ELR (cell line): ENCODE measurements around the gene EXOC6.
A peak's percentile ranks its signal among the peaks of the same experiment; 100 is the strongest.

Experiments used
- DNase-seq: peaks from one replicate; pipeline ENCODE4 v3.0.0-alpha.2; 2015; ENCODE audit warnings: low read depth

EXOC6 gene

DNA sequence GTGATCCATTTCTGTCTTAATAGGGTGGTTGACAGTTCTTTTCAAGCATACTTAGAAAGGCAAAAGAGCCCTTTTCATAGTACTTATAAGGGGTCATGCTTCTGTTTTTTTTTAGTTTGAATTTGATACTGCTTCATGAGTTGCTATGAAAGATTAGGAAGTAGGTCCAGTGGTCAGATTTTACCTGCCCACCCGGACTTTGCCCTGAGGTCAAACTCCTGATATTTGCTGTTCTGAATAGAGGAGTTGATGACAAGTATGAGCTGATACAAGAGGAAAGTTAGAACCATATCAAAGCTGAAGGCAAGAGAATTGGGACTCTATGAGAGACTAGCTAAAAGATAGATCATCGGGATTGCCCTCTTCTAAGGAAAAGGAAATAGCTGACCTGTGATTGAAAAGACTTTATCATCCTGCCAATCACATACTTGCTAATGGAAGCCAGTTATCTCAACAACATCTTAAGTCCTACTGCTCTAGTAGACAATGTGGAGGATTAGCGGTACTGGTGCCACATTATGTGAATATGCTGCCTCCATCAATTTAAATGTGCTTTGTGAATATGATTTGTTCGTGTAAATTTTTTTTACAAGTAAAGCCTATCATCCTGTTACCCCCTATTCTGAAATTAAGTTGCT is 174.8 kb downstream of the EXOC6 start:
- no peak for DNase-seq

GRCh38 chr10:93026072-93026471 is 177.8 kb downstream of the EXOC6 start:
- DNase-seq: no peak

DNA sequence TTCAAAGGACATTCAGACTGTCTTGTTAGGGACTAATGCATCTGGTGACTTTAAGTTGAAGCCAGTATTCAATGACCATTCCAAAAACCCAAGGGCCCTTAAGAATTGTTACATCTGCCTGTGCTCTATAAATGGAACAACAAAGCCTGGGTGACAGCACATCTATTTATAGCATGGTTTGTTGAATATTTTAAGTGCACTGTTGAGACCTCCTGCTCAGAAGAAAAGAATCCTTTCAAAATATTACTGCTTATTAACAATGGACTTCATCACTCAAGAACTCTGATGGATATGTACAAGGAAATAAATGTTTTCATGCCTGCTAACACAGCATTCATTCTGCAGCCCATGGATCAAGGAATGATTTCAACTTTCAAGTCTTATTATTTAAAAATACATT is 179.2 kb downstream of the EXOC6 start:
- no peak for DNase-seq

GRCh38 chr10:93028883-93029282 is 180.6 kb downstream of the EXOC6 start:
- peak; percentile 77 for DNase-seq

GRCh38 chr10:93030409-93030808 is 182.1 kb downstream of the EXOC6 start:
- DNase-seq: peak; percentile 82

DNA sequence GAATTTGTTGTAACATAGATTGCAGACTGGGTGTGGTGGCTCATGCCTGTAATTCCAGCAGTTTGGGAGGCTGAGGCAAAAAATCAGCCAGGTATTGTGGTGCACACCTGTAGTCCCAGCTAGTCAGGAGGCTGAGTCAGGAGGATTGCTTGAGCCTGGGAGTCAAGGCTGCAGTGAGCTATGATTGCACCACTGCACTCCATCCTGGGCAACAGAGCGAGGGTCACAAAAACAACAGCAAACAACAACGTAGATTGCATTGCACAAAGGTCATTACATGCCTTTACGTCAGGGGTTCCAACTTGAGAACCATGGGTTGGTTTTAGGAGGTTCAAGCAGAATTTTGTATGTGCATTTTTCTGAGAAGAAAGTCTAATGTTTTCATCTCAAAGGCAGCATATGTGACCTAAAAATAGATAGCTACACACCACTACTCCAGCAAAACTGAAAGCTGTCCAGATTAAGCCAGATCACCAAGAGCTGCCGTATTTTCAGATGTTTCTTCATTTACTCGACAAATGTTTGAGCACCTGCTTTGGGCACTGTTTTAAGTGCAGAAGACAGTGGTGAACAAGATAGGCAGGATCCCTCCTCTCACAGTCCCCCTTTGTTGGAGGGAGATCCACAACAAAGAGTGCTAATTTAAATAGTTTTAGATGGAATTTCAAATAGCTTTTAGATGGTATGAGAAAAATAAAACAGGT is 183.9 kb downstream of the EXOC6 start:
- DNase-seq: no peak

- DNase-seq: no peak
These were observed 184.5 kb downstream of the EXOC6 start for GRCh38 chr10:93032809-93033137.

GRCh38 chr10:93034426-93034825 is 186.1 kb downstream of the EXOC6 start:
- no peak for DNase-seq

- no peak for DNase-seq
These were observed 190.8 kb downstream of the EXOC6 start for GRCh38 chr10:93039110-93039509.

DNA sequence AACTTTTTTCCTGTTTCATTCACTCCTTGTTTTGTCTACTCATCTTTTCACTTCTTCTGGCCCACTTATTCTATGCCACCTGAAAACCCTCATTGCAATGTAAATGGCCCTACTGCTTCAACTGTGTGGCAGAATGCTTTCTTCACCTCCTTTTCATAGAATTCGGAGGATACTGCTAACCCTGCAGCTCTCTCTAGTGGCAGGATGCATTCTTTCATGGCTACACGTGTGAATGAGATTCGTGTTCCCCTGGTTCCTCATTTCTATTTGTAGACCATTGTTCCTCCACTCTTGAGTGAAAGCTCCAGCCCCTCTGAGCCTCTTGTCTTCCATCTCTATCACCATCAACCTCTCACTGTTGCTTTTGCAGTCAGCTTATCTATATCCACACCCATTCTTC is 191.4 kb downstream of the EXOC6 start:
- peak; percentile 60 for DNase-seq

DNA sequence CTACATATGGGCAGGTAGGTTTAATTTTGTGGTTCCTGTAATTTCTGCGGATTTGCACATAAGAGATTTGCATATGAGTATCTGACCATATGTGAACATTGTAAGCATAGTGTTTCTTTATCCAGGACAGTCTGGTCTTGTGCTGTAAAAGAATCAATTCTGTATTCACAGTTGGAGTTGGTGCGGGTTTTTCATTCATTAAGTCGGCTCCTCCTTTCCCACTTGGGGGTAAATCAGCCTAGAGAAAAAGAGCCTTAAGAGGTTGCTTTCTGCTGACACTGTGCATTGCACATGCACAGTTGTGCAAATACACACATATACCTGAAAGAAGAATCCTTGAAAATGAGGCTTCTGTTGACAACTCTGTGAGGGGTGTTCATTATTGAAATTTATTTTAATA is 206.2 kb downstream of the EXOC6 start:
- DNase-seq: no peak

DNA sequence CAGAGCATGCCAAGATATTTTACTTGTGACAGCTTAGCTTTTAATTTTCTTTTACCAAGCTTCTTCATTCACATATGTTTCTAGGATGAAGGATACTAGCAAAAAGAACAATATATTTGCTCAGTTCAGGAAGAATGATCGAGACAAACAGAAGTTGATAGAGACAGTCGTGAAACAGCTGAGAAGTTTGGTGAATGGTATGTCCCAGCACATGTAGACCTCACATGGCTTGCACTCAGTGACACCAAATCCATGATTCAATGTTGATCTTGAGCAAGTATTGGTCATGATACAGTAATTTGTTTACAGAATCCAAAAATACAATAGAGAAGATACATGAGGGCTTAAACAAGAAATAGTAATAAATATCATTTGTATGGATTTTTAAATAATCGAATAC is 209.8 kb downstream of the EXOC6 start:
- DNase-seq: peak; percentile 33

DNA sequence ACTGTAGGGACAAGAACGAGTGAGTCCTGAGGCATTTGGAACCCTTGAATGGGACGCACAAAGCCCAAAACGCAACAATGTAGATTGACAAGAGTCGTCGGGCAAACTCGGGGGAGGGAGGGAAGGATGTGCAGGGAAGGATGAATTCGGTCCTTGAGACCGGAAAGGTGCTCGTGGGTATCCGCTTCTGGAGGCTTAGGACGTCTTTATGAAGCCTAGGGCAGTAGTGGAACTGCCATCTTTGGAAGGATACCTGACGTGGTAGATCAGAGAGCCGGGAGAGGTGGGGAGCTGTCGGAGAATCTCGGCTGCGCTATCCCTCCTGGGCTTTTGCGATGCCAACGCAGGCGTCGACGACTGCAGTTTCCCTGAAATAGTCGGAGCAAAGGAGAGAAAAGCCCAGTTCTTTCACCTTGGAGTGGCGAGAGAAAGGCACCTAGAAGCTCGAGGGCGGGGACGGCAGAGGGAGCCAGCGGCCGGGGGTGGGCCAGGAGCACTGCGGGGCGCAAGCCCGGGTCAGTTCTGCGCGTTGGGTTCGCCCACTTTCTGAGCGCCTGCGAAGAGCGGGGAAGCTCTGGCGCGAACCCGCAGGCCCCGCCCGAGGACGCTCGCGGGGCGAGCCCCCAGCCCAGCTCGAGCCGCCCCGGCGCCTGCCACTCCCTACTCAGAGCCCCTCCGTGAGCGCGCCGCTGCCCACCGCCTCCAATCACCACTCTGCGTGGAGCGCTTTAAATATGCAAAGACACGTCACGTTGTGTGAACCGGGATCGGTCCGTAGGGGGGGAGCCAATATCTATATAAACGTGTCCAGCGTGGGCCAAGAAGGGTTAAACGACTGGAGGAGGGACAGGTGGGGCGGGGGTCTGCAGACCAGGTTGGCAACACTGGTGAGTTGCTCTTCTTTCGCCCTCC is 211.9 kb downstream of the EXOC6 start, which contains the start of gene CYP26C1:
TSS of gene CYP26C1 (plus strand) at position 824 of the 912 bp plus-strand sequence. CDS start 466 bp downstream, outside the sequence.
- no peak for DNase-seq

DNA sequence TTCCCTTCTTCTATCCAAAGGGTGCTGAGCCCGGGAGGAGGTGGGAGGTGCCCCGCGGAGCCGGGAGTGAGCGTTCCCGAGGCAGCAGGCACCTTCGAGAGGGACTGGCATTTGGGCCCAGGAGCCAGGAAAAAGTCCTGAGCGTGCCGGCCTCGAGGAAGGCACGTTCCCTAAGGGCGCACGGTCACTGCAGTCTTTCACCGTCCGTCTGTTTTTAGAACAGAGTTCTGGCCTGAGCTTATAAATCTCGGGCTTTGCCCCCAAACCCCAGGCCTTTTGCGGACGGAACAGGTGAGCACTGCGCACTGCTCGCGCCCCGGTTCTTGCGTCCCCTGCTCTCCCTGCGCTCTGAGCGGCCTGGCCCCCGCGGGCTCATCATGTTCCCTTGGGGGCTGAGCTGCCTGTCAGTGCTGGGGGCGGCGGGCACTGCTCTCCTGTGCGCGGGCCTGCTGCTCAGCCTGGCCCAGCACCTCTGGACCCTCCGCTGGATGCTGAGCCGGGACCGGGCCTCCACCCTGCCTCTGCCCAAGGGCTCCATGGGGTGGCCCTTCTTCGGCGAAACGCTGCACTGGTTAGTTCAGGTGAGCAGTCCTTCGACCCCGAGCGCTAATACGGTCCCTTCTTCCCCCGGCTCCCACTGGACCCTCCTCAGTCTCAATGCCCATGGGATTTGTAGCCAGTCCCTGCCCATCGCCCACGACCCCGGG is 212.7 kb downstream of the EXOC6 start:
- peak; percentile 17 for DNase-seq

DNA sequence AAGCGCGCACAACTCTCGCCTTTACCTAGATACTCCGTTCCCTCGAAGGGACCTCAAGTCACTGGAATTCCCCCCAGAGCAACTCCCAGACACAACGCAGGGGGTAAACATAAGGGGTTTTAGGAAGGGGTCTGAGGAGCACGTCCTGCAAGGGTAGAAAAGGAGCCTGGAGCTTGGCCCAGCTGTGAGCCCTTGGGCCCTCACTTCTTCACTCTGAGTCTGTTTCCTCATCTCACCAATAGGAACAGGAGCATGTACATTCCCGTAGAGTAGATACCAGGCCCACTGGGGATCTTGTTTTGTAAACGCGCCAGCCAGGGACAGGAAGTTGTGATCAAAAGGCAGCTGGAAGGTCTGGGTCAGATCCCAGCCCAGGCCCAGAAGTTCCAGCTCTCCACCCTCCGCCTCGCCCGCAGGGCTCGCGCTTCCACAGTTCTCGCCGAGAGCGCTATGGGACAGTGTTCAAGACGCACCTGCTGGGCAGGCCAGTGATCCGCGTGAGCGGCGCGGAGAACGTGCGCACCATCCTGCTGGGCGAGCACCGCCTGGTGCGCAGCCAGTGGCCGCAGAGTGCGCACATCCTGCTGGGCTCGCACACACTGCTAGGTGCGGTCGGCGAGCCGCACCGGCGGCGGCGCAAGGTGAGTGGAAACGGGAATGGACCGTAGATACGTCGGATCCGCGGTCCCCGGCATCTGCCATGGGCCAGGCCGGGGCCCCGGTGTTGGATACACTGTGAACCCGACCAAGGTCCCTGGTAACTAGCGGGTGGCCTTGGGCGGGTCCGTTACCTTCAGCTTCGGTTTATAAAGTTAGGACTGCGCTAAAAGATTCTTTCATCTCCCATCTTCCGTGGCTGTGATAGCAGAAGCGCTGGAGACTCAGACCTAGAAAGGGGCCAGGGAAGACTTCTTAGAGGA is 213.5 kb downstream of the EXOC6 start:
- no peak for DNase-seq

DNA sequence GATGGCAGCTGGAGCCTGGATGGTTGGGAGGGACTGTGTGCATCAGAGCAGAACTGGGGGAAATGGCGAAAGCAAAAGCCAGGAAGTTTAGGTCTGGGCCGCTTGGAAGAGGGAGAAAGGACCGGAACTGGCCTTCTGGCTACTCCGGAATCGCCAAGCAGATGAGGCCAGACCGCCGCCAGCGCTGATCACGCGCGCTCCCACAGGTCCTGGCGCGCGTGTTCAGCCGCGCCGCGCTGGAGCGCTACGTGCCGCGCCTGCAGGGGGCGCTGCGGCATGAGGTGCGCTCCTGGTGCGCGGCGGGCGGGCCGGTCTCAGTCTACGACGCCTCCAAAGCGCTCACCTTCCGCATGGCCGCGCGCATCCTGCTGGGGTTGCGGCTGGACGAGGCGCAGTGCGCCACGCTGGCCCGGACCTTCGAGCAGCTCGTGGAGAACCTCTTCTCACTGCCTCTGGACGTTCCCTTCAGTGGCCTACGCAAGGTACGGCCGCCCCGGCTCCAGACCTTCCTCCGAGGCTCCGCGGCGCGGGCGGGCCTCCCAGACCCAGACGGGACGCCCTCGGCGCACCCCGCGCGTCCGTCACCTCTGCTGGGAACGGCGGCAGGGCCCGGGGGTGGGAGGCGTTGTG is 214.3 kb downstream of the EXOC6 start:
- DNase-seq: peak; percentile 53

DNA sequence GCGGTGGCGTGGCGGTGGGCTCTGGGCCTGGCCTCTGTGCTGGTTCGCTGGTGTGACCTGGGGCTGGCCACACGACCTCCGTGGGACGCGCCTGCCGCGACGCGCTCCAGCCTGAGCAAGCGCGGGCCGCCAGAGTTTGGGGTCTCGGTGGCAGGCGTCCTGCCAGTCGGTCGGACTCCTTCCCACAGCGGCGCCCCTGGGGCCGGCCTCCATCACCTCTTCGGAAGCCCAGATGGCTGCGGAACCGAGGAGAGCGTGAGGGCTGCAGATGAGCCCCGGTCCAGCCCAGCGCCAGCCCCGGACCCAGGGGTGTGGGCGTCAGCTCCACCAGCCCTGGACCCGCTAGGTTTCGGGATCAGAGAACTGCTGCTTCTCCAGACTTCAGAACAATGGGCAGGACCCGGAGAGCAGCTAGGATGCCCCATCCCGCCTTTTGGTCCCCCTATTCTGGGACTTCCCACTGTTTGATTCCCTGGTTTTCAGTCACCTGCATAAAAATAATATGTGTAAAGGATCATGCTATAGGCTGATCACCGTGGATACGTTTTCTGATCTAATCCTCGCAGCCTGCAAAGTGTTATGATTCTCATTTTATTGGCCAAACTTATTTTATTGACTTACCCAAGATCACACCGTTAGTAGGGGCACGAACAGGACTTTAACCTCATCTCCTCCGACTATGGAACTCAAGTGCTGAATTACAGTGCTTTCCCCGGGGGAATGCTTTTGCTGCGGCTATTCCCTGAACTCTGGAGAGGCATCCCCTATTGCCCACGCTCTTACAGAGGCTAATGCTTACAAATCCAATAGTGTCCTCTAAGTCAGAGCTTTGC is 215.0 kb downstream of the EXOC6 start:
- peak; percentile 23 for DNase-seq

DNA sequence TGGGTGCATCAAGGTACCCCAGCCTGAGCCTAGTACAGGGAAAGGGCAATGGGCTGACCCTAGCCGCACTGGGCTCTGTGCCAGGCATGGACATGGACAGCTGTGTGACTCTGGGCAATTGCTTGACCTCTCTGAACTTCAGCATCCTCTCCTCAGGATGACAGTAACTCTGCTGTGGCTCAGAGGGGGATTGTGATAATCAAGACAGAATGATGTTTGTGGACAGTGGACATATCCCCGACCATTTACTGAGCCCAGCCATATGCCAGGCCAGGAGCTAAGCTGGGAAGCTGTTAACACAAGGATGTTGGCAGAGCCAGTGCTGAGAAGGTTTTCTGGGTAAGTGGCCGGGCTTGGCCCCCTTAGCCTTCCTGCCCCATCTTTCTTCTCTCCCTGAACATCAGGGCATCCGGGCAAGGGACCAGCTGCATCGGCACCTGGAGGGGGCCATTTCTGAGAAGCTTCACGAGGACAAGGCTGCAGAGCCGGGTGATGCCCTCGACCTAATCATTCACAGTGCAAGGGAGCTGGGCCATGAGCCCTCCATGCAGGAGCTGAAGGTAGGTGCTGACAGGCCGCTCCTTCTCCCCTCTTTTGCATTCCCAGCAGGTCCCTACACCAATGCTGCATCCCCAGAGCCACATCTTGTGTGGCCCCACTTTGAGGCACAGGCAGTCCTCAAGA is 215.8 kb downstream of the EXOC6 start:
- no peak for DNase-seq
